NB4 (cell line): ENCODE data around the gene ZNF174.
A peak's percentile ranks its signal among the peaks of the same experiment; 100 is the strongest.

Source experiments
- DNase-seq: peaks from one replicate; pipeline ENCODE4 v3.0.0; 2010; ENCODE audit warnings: low read depth
- H3K4me3 ChIP-seq: one replicate; pipeline ENCODE4 v1.5.1; 2011; ENCODE audit warnings: mild to moderate bottlenecking, low read depth, low read length, moderate library complexity
- MYC ChIP-seq: IDR thresholded peaks from 2 replicates; pipeline ENCODE4 v1.6.1; 2011; ENCODE audit warnings: low read depth, low read length
- POLR2A ChIP-seq: IDR thresholded peaks from 2 replicates; pipeline ENCODE4 v1.6.1; 2011; ENCODE audit warnings: mild to moderate bottlenecking; ENCODE audit not compliant: insufficient read length; ENCODE audit errors: extremely low read depth
- TF ChIP-seq, protein P1 (sequence below): IDR thresholded peaks from 2 replicates; pipeline ENCODE4 v1.6.1; 2011; ENCODE audit warnings: low read depth, low read length
- TF ChIP-seq, protein P2 (sequence below): IDR thresholded peaks from one replicate; pipeline ENCODE4 v1.5.1; 2012; ENCODE audit warnings: low read depth, low read length

ZNF174 gene

DNA sequence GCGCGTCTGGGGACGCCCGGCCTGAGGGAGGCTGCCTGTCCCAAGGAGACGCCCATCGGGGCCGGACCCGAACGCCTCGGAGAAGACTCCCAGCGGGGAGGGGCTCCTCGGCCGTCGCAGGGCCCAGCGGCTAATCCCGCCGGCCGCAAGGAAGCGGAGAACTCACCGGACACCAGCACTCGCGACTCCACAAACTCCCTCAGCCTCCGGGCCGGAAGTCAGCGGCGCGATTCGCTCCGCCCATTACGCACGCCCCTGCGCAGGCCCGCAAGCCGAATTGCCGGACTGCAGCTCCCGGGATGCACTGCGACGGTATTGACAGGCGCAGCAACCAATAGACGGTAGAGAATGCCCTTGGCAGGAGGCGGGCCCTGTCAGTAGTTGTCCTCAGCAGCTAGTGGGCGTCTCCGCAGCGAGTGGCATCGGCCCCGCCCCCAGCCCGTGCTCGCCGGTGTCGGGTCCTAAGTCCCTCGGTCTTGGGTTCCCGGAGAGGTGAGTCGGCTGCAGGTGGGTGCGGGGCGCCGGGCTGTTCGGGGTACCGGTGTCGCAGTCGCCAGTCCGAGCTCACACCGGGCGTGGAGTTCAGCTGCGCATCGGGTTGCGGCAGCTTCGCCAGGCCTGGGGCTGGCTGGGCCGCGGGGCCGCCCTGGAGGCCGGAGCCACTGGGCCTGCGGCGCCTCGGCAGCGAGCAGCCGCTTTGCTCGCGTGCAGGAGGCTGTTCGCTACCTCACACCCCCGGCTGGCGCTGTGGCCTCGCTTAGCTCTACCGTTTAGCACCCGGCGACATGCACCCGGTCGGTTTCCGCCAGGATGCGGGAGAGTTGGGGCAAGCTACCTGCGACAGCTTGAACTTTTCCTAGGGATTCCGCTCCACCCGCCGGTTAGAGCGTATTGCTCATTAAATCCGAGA lies at the start of gene ZNF174, which contains the start of gene ZSCAN32:
Gene ZNF174, plus strand, starts transcription at position 437 of the 910 bp plus-strand sequence. CDS start 790 bp downstream, outside the sequence.
Gene ZSCAN32, minus strand, starts transcription at position 226 of the 910 bp plus-strand sequence. CDS start 3,447 bp downstream, outside the sequence.
- H3K4me3 ChIP-seq: peak within 1 kb of the TSS; percentile 97
- TF ChIP-seq, protein P1, sequence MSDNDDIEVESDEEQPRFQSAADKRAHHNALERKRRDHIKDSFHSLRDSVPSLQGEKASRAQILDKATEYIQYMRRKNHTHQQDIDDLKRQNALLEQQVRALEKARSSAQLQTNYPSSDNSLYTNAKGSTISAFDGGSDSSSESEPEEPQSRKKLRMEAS: peak; percentile 71
- TF ChIP-seq, protein P2, sequence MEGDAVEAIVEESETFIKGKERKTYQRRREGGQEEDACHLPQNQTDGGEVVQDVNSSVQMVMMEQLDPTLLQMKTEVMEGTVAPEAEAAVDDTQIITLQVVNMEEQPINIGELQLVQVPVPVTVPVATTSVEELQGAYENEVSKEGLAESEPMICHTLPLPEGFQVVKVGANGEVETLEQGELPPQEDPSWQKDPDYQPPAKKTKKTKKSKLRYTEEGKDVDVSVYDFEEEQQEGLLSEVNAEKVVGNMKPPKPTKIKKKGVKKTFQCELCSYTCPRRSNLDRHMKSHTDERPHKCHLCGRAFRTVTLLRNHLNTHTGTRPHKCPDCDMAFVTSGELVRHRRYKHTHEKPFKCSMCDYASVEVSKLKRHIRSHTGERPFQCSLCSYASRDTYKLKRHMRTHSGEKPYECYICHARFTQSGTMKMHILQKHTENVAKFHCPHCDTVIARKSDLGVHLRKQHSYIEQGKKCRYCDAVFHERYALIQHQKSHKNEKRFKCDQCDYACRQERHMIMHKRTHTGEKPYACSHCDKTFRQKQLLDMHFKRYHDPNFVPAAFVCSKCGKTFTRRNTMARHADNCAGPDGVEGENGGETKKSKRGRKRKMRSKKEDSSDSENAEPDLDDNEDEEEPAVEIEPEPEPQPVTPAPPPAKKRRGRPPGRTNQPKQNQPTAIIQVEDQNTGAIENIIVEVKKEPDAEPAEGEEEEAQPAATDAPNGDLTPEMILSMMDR: no peak
- peak; percentile 77 for TF ChIP-seq POLR2A
- TF ChIP-seq MYC: peak; percentile 79
- peak; percentile 99 for DNase-seq

DNA sequence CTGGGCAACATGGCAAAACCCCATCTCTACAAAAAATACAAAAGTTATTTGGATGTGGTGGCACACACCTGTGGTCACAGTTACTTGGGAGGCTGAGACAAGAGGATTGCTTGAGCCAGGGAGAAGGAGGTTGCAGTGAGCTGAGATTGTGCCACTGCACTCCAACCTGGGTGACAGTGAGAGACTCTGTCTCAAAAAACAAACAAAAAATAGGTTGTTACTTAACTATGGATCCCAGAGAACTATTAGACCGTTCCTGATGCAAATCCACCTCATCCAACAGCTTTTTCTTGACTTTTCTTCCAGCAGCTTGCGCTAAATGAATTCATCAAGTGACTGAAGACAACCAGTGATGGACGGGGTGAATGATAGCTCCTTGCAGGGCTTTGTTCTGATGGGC lies 45.4 kb upstream of the ZNF174 start, which contains the start of gene OR2C1:
Gene OR2C1, plus strand, starts transcription at position 301 of the 400 bp plus-strand sequence. Its CDS starts 52 bp downstream, at position 353.
- TF ChIP-seq, protein P2: no peak
- TF ChIP-seq, protein P1: no peak
- TF ChIP-seq MYC (no peak), POLR2A (no peak)
- DNase-seq: no peak
- no peak within 1 kb of the TSS for H3K4me3 ChIP-seq

DNA sequence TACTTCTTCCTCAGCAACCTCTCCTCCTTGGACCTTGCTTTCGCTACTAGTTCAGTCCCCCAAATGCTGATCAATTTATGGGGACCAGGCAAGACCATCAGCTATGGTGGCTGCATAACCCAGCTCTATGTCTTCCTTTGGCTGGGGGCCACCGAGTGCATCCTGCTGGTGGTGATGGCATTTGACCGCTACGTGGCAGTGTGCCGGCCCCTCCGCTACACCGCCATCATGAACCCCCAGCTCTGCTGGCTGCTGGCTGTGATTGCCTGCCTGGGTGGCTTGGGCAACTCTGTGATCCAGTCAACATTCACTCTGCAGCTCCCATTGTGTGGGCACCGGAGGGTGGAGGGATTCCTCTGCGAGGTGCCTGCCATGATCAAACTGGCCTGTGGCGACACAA lies 44.9 kb upstream of the ZNF174 start:
- TF ChIP-seq, protein P1: no peak
- TF ChIP-seq MYC (no peak), POLR2A (no peak)
- TF ChIP-seq, protein P2: no peak
- no peak for DNase-seq
- H3K4me3 ChIP-seq: no peak overlapping the region

DNA sequence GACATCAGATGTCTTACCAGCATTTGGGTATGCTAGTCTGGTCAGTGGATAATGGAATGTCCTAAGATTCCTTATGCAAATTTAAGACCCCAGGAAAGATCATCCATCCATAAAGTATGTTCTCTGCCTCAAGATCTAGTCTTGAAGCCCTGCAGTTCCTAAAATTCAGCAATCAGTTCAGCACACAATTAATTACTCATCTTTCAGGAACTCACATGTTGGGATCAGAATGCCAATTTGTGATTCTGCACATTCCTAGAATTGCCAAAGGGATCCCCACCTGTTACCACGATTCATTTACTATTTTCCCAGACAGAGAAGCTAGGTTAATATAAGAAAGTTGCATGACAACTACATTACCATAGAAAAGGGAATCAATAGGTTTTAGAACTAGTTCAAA lies 42.1 kb upstream of the ZNF174 start:
- DNase-seq: no peak
- TF ChIP-seq, protein P1: no peak
- TF ChIP-seq POLR2A: no peak
- TF ChIP-seq MYC: no peak
- TF ChIP-seq, protein P2: no peak

DNA sequence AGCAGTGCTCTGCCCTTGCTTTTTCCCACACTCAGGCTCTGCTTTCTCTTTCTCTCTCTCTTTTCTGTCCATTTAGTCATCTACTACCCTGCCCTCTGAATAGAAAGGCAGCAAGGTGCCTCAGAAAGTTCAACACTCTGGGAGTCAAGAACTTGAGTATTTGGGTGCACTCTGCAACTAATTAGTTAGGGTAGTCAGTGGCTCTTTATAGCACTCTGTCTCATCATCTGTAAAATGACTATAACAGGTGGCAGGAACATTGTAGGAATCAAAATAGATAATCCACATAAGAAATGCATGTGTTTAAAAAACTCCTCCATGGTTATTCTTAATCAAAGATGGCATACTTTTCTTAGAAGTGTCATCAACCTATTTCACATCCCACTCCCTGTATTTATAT lies 38.1 kb upstream of the ZNF174 start:
- no peak overlapping the region for H3K4me3 ChIP-seq
- no peak for DNase-seq
- TF ChIP-seq, protein P1: no peak

More for the DNA sequence above, 42.1 kb upstream of the ZNF174 start:
- no peak overlapping the region for H3K4me3 ChIP-seq

DNA sequence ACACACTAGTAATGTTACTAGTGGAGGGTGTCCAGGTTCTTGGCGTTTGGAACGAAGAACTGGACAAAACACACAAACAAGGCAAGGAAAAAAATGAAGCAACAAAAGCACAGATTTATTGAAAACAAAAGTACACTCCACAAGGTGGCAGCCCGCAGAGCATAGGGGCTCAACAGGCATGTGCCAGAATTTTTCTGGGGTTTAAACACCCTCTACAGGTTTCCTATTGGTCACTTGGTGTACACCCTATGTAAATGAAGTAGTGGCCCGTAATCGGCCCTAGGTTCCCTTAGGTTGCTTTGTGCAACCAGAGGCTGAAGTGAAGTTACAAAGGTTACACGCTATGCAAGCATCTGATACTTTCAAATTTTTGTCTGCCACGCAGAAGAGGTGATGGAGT lies 37.2 kb upstream of the ZNF174 start:
- no peak overlapping the region for H3K4me3 ChIP-seq
- TF ChIP-seq, protein P1: no peak
- TF ChIP-seq, protein P2: no peak
- TF ChIP-seq POLR2A (no peak), MYC (no peak)

More for the DNA sequence above, 37.2 kb upstream of the ZNF174 start:
- DNase-seq: peak; percentile 49
